NCI-H226 (cell line): ENCODE measurements around the gene IFI44.

Experiments used
- DNase-seq: peaks from one replicate; pipeline ENCODE4 v3.0.0-alpha.2; 2015

Gene IFI44

DNA sequence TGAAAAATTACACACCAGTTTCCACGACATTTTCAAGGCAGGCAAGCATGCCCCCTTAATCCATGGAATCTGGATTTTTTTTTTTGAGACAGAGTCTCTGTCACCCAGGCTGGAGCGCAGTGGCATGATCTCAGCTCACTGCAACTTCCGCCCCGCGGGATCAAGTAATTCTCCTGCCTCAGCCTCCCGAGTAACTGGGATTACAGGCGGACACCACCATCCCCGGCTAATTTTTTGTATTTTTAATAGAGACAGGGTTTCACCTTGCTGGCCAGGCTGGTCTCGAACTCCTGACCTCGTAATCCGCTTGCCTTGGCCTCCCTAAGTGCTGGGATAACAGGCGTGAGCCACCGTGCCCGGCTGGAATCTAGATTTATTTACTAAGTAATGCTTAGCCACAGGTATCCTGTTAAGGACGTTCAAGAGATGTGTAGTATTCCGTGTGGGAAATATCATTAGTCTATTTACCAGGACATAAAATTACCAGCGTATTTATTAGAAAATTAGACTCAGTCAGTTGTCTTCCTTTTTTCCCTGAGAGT lies 2.5 kb downstream of the IFI44 start:
- no peak for DNase-seq

GRCh38 chr1:78658901-78659300 lies 9.3 kb downstream of the IFI44 start:
- DNase-seq, result no peak

- DNase-seq, result no peak
Measured at GRCh38 chr1:78663923-78664322, 14.3 kb downstream of the IFI44 start.

DNA sequence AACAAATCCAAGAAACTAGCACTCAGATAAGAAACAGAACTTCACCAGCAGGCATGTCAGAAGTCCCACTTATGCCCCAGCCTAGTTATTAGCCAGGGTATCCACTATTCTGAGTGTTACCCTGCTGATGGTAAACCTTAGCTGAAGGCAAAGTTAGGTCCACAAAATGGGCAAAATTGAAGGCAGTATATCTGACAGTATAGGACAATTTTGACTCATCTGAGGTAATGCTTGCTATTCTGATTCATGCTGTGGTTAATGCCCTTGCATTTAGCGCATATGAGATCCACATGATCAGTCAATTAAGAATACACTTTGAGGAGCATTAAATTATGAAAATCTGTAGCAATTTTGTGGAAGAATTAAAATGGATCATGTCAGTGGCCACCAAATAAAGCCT lies 15.1 kb downstream of the IFI44 start:
- no peak for DNase-seq

DNA sequence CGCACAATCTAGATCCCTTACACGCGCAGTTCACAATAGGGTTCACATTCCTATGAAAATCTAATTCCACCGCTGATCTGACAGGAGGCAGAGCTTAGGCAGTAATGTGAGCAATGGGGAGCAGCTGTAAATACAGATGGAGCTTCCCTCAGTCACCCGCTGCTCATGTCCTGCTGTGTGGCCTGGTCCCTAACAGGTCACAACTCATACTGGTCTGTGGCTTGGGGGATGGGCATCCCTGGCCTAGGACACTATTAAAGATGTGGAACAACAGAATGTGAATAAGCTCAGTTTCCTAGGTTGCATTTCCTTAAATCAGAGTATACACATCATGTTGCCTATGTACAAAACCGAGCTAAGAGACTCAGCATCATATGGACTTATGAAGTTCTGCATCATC lies 16.2 kb downstream of the IFI44 start:
- no peak for DNase-seq

GRCh38 chr1:78667939-78668338 lies 18.3 kb downstream of the IFI44 start:
- no peak for DNase-seq

DNA sequence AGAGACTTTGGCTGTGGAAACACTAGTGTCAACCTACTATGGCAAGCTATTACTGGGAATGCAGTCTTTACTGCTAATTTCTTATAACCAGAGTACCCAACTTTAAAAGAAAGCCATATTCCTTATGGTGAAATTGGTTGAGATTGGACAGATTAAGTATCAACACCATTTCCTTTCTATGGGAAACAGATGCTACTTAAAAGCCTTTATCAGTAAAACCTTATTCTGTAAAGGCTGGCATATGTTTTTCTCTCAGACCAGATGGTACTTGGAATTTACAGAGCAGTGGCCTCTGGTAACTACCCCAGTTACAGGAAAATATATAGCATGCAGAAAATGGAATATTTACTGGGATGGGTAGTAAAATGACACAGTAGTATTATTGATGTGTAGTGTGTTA lies 18.8 kb downstream of the IFI44 start:
- DNase-seq, result no peak

GRCh38 chr1:78672428-78672827 lies 22.8 kb downstream of the IFI44 start:
- DNase-seq, result no peak

- no peak for DNase-seq
Measured at GRCh38 chr1:78673120-78673519, 23.5 kb downstream of the IFI44 start.

DNA sequence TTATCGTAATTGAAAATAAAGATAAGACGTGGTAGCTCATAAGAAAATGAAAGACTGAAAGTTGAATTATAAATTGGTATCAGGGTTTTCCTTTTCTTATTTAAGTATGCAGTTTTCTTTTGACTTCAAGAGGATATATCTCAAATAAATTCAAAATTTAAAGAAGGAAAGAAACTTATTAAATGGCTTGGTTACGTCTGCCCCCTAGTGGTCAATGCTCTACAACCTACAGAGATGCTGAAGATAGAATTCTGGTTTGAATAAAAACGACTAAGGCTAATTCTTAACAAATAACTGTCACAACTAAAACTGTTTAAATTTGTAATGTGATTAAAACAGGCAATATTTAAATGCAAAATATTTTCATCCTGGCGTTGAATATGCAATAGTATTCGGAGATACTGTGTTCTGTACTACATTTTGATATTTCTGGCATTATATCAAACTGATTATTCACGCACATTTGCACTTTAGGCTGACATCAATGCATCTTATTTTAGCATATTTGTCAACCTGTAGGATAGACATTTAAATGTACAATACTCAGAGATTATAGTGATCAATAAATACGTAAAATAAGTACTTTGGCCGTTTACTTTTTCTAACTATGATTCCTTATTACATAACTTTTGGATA lies 26.8 kb downstream of the IFI44 start:
- no peak for DNase-seq

DNA sequence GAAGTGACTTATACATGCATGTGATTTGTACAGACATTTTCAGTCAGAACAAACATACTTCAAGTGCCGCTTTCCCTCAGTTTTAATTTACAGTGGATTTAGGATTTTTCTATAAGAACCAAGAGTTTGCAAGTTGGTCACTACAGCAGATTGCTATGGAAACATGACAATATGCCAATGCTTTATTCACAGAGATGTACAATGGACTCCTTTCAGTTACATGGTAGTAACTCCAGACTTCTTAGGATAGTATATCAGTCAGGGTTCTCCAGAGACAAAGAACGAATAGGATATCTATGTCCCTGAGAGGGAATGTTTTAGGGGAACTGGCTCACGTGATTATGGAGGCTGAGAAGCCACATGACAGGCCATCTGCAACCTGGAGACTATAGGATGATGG lies 27.4 kb downstream of the IFI44 start:
- DNase-seq, result no peak

DNA sequence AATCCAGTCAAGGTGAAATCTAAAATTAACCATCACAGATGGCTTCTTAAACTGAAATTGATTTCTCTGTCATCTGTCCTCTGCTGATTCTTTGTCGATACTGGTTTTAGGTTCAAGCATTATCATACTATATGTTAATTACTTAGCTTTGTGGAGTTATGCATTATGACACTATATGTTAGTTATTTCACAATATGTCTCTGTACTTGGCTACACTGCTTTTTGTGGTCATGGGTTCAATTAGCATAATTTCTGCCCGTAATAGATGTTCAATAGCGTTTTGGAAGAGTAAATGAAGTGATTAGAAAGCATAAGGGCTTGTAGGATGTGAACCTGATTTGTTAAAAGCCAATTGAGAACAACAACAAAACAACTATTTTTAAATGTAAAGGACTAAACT lies 28.2 kb downstream of the IFI44 start:
- DNase-seq, result no peak

- DNase-seq, result no peak
Measured at GRCh38 chr1:78678324-78678723, 28.7 kb downstream of the IFI44 start.

GRCh38 chr1:78681265-78681664 lies 31.6 kb downstream of the IFI44 start:
- DNase-seq, result no peak

GRCh38 chr1:78682496-78682895 lies 32.9 kb downstream of the IFI44 start:
- DNase-seq, result no peak

- peak; percentile 31 for DNase-seq
Measured at GRCh38 chr1:78683079-78683478, 33.4 kb downstream of the IFI44 start.

- no peak for DNase-seq
Measured at GRCh38 chr1:78687315-78687714, 37.7 kb downstream of the IFI44 start.

GRCh38 chr1:78687914-78688313 lies 38.3 kb downstream of the IFI44 start:
- no peak for DNase-seq

DNA sequence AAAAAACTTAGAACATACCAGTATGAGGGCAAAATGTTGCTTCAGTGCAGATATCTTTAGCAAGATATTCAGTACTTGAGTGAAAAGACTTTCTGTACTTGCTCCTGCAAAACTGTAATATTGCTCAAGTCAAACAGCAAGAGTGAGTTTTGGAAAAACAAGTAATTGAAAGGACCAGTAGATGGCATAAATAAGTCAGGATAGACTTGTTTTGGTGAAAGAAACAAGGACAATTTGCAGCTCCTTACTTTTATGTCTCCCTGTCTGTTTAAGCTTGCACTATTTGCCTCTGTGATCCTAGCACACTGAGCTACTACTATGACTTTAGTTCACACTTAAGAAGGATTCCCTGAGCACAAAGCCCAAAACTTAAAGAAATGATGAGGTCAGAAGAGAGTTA lies 39.1 kb downstream of the IFI44 start:
- peak; percentile 7 for DNase-seq

DNA sequence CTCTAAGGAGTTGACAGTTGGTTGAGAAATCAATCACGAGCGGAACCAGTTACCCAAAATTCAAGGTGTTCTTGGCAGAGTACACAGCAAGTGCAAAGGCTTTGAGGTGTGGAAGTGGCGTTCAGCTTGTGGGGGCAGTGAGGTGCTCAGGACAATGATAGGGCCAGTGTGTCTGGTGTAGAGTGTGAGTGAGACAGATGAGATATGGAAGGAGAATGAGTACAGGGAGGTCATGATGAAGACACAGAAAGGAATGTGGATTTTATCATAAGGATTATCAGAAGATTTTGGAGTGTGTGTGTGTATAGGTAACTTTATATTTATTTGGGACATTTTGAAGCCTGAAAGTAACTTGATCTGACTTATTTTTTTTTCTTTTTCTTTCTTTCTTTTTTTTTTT lies 40.9 kb downstream of the IFI44 start:
- peak; percentile 2 for DNase-seq

DNA sequence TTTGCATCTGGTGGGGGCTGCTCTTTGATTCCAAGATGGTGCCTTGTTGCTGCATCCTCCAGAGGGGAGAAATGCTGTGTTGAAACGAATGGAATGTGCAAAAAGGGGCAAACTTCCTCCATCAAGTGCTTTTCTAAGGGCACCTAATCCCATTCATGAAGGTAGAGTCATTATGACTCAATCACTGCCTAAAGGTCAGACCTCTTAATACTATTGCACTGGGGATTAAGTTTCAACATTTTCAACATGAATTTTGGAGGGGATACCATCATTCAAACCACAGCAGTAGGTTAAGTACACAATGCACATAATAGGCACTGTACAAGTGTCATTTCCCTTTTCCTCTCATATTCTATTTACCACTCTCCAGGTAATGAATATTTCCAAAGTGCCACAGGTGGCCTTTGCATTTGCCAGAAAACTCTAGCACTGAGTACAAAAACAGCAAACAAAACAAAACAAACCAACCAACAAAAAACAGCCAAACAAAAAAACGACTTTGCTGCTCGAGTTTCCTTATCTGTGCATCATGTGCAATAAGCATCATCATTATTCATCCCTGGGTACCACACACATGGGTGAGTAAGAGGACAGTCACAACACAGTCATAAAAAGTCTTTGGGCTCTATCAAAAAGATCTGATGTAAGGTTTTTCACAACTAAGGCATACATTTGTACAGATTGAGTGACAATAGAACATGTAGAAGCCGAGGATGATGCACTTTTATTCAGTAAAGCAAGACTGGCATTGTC lies 42.5 kb downstream of the IFI44 start:
- no peak for DNase-seq

- no peak for DNase-seq
Measured at GRCh38 chr1:78699813-78700212, 50.2 kb downstream of the IFI44 start.

GRCh38 chr1:78702426-78702825 lies 52.8 kb downstream of the IFI44 start:
- DNase-seq, result no peak

DNA sequence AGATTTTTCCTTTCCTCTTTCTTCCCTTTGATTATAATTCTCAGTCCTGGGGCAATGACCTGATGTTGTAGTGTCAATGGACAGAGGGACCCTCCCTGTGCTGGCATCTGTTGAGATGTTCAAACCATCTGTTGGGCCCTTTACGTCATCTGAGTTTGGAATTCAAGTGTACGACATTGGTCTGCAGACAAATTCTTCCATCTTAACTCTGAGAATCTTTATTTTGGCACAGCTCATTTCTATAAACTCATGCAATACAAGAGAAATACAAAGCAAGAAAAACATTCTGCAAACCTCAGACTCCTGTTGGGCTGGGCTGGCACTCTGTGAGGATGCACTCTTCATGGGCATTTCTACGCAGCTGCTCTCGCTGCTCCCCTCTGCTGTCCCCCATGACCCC lies 54.2 kb downstream of the IFI44 start:
- no peak for DNase-seq
